ENCODE results near the gene JMJD1C. TPM values are rescaled to one million over a fixed set of nuclear protein-coding genes. Genes with fewer than 3 reads are reported as not detected.

JMJD1C gene
- total RNA-seq, 1 experiment from 2014 or later, result 180 TPM

DNA sequence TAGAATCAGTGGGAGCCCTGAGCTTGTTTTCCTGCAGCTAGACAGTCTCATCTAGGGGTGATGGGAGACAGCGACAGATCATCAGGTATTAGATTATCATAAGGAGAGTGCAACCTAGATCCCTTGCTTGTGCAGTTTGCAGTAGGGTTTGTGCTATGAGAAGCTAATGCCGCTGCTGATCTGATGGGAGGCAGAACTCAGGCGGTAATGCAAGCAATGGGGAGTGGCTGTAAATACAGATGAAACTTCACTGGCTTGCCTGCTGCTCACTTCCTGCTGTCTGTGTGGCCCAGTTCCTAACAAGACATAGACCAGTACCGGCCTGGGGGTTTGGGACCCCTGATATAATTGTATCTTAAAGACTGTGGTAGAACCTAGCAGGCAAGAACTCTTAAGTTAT lies 315.0 kb downstream of the JMJD1C start (continued):
- TF ChIP-seq KAT7 (CRISPR knock-in tag; IDR thresholded peaks at IDR 0.05; ENCODE audit: borderline replicate concordance) (no peak), ZNF512 (CRISPR knock-in tag; IDR thresholded peaks at IDR 0.05; ENCODE audit: borderline replicate concordance) (no peak), TCF7 (CRISPR knock-in tag; IDR thresholded peaks at IDR 0.05; ENCODE audit: low read depth) (no peak), FOXK1 (CRISPR knock-in tag; IDR thresholded peaks at IDR 0.05) (no peak), CREM (CRISPR knock-in tag; IDR thresholded peaks at IDR 0.05) (no peak), NR3C1 (CRISPR knock-in tag; conservative IDR thresholded peaks at IDR 0.05; ENCODE audit: low read depth) (no peak), HMGA2 (CRISPR knock-in tag; IDR thresholded peaks at IDR 0.05) (no peak), PRRX2 (CRISPR knock-in tag; IDR thresholded peaks at IDR 0.05) (no peak), IRF1 (CRISPR knock-in tag; IDR thresholded peaks at IDR 0.05) (no peak), TEAD1 (CRISPR knock-in tag; IDR thresholded peaks at IDR 0.05) (no peak)
- TF ChIP-seq, protein P1, sequence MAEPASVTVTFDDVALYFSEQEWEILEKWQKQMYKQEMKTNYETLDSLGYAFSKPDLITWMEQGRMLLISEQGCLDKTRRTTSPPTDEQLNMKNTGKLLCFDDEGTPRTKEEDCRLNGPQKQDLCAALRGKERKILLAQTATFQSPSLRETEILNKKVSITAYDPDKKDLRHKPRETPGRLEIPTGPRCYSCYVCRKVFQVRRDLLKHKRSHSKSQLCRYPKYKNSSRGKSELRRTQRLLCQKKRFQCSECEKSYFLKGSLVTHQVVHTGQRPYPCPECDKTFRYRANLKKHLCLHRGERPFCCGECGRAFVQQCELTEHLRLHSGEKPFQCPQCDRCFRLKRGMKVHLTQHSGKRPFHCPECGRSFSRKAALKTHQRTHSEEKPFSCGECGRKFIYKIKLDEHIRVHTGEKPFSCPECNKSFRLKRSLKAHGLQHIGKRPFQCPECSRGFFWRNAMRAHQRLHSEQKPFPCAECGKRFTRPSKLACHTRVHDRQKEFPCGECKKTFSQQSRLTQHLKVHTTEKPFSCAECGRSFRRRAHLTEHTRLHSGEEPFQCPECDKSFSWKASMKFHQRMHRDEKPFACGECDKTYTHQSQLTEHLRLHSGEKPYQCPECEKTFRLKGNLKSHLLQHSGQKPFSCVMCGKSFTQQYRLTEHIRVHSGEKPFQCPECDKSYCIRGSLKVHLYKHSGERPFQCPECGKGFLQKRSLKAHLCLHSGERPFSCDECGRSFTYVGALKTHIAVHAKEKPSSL (CRISPR knock-in tag; conservative IDR thresholded peaks at IDR 0.05), result no peak

GRCh38 chr10:63146503-63146902 lies 319.3 kb downstream of the JMJD1C start:
- TF ChIP-seq, protein P2, sequence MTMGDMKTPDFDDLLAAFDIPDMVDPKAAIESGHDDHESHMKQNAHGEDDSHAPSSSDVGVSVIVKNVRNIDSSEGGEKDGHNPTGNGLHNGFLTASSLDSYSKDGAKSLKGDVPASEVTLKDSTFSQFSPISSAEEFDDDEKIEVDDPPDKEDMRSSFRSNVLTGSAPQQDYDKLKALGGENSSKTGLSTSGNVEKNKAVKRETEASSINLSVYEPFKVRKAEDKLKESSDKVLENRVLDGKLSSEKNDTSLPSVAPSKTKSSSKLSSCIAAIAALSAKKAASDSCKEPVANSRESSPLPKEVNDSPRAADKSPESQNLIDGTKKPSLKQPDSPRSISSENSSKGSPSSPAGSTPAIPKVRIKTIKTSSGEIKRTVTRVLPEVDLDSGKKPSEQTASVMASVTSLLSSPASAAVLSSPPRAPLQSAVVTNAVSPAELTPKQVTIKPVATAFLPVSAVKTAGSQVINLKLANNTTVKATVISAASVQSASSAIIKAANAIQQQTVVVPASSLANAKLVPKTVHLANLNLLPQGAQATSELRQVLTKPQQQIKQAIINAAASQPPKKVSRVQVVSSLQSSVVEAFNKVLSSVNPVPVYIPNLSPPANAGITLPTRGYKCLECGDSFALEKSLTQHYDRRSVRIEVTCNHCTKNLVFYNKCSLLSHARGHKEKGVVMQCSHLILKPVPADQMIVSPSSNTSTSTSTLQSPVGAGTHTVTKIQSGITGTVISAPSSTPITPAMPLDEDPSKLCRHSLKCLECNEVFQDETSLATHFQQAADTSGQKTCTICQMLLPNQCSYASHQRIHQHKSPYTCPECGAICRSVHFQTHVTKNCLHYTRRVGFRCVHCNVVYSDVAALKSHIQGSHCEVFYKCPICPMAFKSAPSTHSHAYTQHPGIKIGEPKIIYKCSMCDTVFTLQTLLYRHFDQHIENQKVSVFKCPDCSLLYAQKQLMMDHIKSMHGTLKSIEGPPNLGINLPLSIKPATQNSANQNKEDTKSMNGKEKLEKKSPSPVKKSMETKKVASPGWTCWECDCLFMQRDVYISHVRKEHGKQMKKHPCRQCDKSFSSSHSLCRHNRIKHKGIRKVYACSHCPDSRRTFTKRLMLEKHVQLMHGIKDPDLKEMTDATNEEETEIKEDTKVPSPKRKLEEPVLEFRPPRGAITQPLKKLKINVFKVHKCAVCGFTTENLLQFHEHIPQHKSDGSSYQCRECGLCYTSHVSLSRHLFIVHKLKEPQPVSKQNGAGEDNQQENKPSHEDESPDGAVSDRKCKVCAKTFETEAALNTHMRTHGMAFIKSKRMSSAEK (CRISPR knock-in tag; IDR thresholded peaks at IDR 0.05; ENCODE audit: borderline replicate concordance), result no peak
- H3K27ac Mint-ChIP-seq, result peak overlapping the region; percentile 70; the same call in 1 of the 2 replicates
- peaks cover 19% of the 10 kb centered on the region for H3K4me1 Mint-ChIP-seq
- POLR2A ChIA-PET, result interaction anchor here (1.3 kb wide), 1 partner anchor 13 kb away, joined by 4 read pairs; the partner anchor contains the start of gene NRBF2
- CTCF ChIA-PET, result interaction anchor here (0.6 to 3.2 kb wide), 5 partner anchors 10 to 653 kb away, joined by 3 to 11 read pairs (median 3); no protein-coding TSS in a partner anchor
- H3K36me3 Mint-ChIP-seq, result peaks cover 13% of the 10 kb centered on the region
- no peaks in the 10 kb centered on the region for H3K27me3 Mint-ChIP-seq (ENCODE audit: low read depth)
- ATAC-seq (no peak), DNase-seq (ENCODE audit: low spot score) (no peak)
- H3K9me3 Mint-ChIP-seq, result no peaks in the 10 kb centered on the region
- H3K4me3 Mint-ChIP-seq, result no peak overlapping the region

DNA sequence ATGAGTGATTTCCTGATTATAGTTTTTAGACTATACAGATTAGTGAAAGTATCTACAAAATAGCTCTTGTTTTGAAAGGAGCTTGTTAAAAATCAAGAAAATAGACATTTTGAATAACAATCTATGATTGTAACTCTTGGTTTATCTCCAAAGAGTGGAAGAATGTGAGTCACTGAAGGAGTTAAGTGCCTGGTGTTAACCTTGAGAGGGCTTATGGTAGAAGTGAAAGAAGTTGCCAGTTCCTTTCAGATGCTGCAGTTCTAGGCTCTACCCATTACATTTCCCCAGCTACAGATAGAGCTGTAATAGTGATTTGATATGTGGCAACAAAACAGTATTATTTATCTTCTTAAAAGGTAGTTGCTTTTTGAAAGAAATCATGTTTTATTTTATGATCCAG lies 320.0 kb downstream of the JMJD1C start:
- ChIA-PET CTCF (interaction anchor here (1.1 to 3.2 kb wide), 5 partner anchors 9 to 654 kb away, joined by 3 to 11 read pairs (median 3); no protein-coding TSS in a partner anchor), POLR2A (interaction anchor here (1.3 kb wide), 1 partner anchor 12 kb away, joined by 4 read pairs; the partner anchor contains the start of gene NRBF2)
- Mint-ChIP-seq H3K9me3 (no peaks in the 10 kb centered on the region), H3K27me3 (ENCODE audit: low read depth) (no peaks in the 10 kb centered on the region), H3K36me3 (peaks cover 13% of the 10 kb centered on the region), H3K27ac (no peak overlapping the region), H3K4me1 (peaks cover 19% of the 10 kb centered on the region), H3K4me3 (no peak overlapping the region)
- ATAC-seq, result no peak
- no peak for DNase-seq (ENCODE audit: low spot score)
- no peak for TF ChIP-seq SMAD3 (CRISPR knock-in tag; IDR thresholded peaks at IDR 0.05; ENCODE audit: borderline replicate concordance)
- TF ChIP-seq NR2C2 (CRISPR knock-in tag; IDR thresholded peaks at IDR 0.05), result no peak
- no peak for TF ChIP-seq TCF7 (CRISPR knock-in tag; IDR thresholded peaks at IDR 0.05; ENCODE audit: low read depth)
- TF ChIP-seq, protein P3, sequence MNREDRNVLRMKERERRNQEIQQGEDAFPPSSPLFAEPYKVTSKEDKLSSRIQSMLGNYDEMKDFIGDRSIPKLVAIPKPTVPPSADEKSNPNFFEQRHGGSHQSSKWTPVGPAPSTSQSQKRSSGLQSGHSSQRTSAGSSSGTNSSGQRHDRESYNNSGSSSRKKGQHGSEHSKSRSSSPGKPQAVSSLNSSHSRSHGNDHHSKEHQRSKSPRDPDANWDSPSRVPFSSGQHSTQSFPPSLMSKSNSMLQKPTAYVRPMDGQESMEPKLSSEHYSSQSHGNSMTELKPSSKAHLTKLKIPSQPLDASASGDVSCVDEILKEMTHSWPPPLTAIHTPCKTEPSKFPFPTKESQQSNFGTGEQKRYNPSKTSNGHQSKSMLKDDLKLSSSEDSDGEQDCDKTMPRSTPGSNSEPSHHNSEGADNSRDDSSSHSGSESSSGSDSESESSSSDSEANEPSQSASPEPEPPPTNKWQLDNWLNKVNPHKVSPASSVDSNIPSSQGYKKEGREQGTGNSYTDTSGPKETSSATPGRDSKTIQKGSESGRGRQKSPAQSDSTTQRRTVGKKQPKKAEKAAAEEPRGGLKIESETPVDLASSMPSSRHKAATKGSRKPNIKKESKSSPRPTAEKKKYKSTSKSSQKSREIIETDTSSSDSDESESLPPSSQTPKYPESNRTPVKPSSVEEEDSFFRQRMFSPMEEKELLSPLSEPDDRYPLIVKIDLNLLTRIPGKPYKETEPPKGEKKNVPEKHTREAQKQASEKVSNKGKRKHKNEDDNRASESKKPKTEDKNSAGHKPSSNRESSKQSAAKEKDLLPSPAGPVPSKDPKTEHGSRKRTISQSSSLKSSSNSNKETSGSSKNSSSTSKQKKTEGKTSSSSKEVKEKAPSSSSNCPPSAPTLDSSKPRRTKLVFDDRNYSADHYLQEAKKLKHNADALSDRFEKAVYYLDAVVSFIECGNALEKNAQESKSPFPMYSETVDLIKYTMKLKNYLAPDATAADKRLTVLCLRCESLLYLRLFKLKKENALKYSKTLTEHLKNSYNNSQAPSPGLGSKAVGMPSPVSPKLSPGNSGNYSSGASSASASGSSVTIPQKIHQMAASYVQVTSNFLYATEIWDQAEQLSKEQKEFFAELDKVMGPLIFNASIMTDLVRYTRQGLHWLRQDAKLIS (CRISPR knock-in tag; IDR thresholded peaks at IDR 0.05; ENCODE audit: borderline replicate concordance), result no peak
- TF ChIP-seq, protein P4, sequence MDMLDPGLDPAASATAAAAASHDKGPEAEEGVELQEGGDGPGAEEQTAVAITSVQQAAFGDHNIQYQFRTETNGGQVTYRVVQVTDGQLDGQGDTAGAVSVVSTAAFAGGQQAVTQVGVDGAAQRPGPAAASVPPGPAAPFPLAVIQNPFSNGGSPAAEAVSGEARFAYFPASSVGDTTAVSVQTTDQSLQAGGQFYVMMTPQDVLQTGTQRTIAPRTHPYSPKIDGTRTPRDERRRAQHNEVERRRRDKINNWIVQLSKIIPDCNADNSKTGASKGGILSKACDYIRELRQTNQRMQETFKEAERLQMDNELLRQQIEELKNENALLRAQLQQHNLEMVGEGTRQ (CRISPR knock-in tag; IDR thresholded peaks at IDR 0.05), result no peak
- no peak for TF ChIP-seq ZNF423 (CRISPR knock-in tag; IDR thresholded peaks at IDR 0.05)
- TF ChIP-seq TP53 (CRISPR knock-in tag; IDR thresholded peaks at IDR 0.05), result no peak
- TF ChIP-seq CREB1 (CRISPR knock-in tag; IDR thresholded peaks at IDR 0.05), result no peak
- no peak for TF ChIP-seq ETV6 (CRISPR knock-in tag; IDR thresholded peaks at IDR 0.05)
